ENCODE results near the gene VPS13D. TPM values are rescaled to one million over a fixed set of nuclear protein-coding genes. Genes with fewer than 3 reads are reported as not detected.

VPS13D gene
- total and polyA plus RNA-seq, 5 experiments from 2014 or later: 5.3 to 64.9 (median 7.5) TPM

DNA sequence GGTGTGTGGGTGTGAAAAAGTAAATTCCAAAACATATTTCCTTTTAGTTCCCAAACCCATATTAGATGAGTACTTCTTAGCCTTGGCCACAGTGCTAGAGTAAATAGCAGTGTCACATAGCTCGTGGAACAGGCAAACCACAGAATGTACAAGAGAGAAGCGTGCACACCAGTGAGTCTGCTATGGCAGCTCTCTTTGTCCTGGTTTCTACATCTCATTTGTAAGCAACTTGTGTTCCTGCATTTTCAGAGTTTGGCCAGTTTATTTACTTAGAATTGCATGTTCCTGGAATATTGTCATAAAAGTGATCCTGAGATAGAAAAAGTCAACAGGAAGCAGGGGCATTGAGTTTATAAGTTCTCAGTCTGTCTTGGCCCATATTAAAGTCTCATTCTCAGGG, 246.1 kb downstream of the VPS13D start:
- H3K27ac Mint-ChIP-seq: peak overlapping the region in 9 of 10 donors; percentile 71 to 97 (median 95)
- ATAC-seq: peak; percentile 26 to 30
- no peaks in the 10 kb centered on the region for H3K27me3 Mint-ChIP-seq
- H3K9me3 Mint-ChIP-seq: no peaks in the 10 kb centered on the region
- peaks cover 55 to 100% (median 99%) of the 10 kb centered on the region in 4 donors for H3K4me1 Mint-ChIP-seq
- H3K4me3 Mint-ChIP-seq: peak overlapping the region in 9 of 10 donors; percentile 12 to 56 (median 43)
- peak in 1 of 10 donors; percentile 29 for DNase-seq
- POLR2A ChIA-PET: interaction anchor here (0.6 to 14.4 kb wide), 7 partner anchors 12 to 142 kb away, joined by 3 to 211 read pairs (median 5); partner anchors contain the start of gene DHRS3
- no peaks in the 10 kb centered on the region for H3K36me3 Mint-ChIP-seq

DNA sequence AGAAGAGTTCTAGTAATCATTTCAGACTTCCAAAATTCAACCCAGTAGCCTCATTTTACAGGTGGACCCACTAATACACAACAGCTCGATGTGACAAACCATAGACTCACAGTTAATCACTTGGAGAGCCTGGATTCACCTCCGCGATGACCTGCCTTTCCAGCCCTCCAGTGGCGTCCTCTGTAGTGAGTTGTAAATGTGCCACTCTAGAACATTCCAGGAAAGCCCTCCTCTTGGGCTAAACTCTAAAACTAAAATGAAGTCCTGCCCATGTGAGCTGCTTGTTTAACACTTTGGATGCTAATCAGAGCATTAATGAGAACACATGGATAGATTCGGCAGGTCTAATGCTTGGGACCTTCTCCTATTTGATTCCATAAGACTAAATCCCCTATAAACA, 247.5 kb downstream of the VPS13D start:
- peak overlapping the region in 6 of 10 donors; percentile 2 to 85 (median 53) for H3K4me3 Mint-ChIP-seq
- no peak for ATAC-seq
- H3K27me3 Mint-ChIP-seq: no peaks in the 10 kb centered on the region
- H3K27ac Mint-ChIP-seq: peak overlapping the region; percentile 19 to 97 (median 94)
- no peaks in the 10 kb centered on the region for H3K36me3 Mint-ChIP-seq
- H3K9me3 Mint-ChIP-seq: no peaks in the 10 kb centered on the region
- POLR2A ChIA-PET: interaction anchor here (1.1 to 14.4 kb wide), 6 partner anchors 11 to 141 kb away, joined by 3 to 211 read pairs (median 4); partner anchors contain the start of gene DHRS3
- H3K4me1 Mint-ChIP-seq: peaks cover 50 to 100% (median 99%) of the 10 kb centered on the region in 4 donors
- no peak for DNase-seq

DNA sequence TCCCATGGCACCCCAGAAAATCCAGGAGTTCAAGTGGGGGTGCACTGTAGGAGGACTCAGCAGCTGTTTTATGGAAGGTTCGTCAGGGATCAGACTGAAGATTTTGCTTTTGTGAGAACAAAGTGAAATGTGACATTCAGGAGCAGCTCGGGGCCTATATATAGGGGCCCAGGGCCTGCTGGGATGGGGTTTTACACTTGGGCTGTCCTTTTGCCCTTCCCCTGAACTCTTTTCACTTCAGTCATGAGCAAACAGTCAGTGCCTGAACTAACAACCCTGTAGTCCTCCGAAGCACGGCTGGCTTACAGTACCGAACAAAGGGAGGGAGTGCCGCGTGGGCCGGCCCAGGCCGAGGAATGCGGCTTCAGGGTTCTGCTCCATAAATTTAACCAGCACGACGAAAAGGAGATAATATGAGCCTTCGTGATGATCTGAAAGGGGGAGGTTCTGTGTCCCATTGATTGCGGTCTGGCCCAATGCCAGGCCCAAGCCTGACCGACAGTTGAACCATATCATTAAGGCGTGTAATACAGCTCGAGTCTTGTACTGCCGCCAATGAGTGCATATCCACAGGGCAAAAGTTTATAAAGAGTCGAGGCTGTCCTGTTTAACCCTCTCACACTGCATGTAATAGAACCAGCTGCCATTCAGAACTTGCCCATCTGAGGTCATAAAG, 248.2 kb downstream of the VPS13D start:
- Mint-ChIP-seq H3K36me3 (no peaks in the 10 kb centered on the region), H3K27ac (peak overlapping the region; percentile 92 to 97 (median 95)), H3K4me3 (peak overlapping the region; percentile 60 to 85 (median 80)), H3K9me3 (no peaks in the 10 kb centered on the region), H3K4me1 (peaks cover 43 to 95% (median 93%) of the 10 kb centered on the region in 4 donors), H3K27me3 (no peaks in the 10 kb centered on the region)
- peak; percentile 27 to 36 for ATAC-seq
- POLR2A ChIA-PET: interaction anchor here (0.7 to 14.4 kb wide), 11 partner anchors 10 to 141 kb away, joined by 3 to 211 read pairs (median 4); partner anchors contain the start of gene DHRS3
- peak in 6 of 10 donors; percentile 10 to 66 (median 25) for DNase-seq

DNA sequence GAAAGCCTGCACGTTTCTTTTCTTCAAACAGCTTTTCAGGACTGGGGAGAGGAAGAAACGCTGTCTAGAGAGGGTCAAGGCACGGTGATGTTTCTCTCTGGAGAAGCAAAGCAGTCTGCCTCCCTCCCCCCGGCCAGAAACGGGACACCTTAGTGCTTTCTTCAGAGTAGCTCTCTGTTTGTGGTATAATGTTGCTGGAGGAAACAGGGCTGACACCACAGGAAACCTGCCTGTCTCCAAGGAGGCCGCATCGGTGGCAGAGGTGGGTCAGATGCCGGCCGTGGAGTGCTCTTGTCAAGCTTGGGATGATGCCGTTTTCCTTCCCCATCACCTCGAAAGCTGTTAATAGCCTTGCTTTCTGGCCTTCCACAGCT, 248.8 kb downstream of the VPS13D start:
- peak overlapping the region; percentile 92 to 97 (median 95) for H3K27ac Mint-ChIP-seq
- H3K27me3 Mint-ChIP-seq: no peaks in the 10 kb centered on the region
- H3K36me3 Mint-ChIP-seq: no peaks in the 10 kb centered on the region
- peaks cover 40 to 90% (median 88%) of the 10 kb centered on the region in 4 donors for H3K4me1 Mint-ChIP-seq
- POLR2A ChIA-PET: interaction anchor here (0.6 to 14.4 kb wide), 10 partner anchors 11 to 140 kb away, joined by 3 to 211 read pairs (median 4); partner anchors contain the start of gene DHRS3
- peak; percentile 16 to 69 (median 41) for DNase-seq
- peak; percentile 74 to 79 for ATAC-seq
- peak overlapping the region; percentile 60 to 85 (median 80) for H3K4me3 Mint-ChIP-seq
- H3K9me3 Mint-ChIP-seq: no peaks in the 10 kb centered on the region

DNA sequence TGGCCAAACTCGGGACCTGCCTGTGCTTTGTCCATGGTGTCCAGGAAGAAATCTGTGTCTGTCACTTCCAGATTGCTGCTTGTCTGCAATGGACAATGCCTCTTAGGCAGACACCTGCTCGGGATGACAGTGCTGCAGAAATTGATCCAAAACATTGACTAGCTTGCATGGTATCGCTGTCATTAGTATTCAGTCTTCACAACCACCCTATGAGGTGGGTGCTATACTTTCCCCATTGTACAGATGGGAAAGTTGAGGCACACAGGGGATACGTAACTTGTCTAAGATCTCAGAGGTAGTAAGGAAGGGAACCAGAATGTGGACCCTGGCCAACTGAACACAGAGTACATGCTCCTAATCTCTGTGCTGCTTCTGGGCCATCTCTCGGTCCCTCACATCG, 249.5 kb downstream of the VPS13D start:
- ATAC-seq: no peak
- peak overlapping the region in 9 of 10 donors; percentile 36 to 85 (median 82) for H3K4me3 Mint-ChIP-seq
- H3K9me3 Mint-ChIP-seq: no peaks in the 10 kb centered on the region
- no peak for DNase-seq
- peaks cover 42 to 83% (median 81%) of the 10 kb centered on the region in 4 donors for H3K4me1 Mint-ChIP-seq
- POLR2A ChIA-PET: interaction anchor here (0.6 to 14.4 kb wide), 4 partner anchors 16 to 430 kb away, joined by 3 to 211 read pairs (median 22); no protein-coding TSS in a partner anchor
- peak overlapping the region; percentile 92 to 97 (median 95) for H3K27ac Mint-ChIP-seq
- peaks cover 2 to 4% (median 3%) of the 10 kb centered on the region in 3 donors for H3K36me3 Mint-ChIP-seq
- no peaks in the 10 kb centered on the region for H3K27me3 Mint-ChIP-seq

DNA sequence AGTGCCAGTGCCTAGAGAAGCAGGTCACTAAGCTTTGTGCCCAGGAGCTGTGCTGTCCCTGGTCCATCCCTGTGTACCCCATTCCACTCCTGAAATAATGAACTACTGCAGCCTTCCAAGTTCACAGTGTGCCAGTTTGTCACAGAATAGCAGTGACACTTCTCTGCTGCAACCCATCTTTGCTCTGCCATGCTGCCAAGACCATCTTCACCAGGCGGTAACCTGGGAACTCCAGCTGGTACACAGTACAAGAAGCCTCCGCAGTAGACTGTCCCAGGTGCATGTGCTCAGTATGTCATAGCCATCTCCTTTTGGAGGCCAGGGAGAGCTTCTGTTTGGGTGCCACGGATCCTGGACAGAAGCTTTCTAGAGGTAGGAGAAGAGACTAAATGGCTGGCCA, 250.2 kb downstream of the VPS13D start:
- POLR2A ChIA-PET: interaction anchor here (0.6 to 14.4 kb wide), 5 partner anchors 27 to 431 kb away, joined by 3 to 211 read pairs (median 7); partner anchors contain the start of gene DHRS3

DNA sequence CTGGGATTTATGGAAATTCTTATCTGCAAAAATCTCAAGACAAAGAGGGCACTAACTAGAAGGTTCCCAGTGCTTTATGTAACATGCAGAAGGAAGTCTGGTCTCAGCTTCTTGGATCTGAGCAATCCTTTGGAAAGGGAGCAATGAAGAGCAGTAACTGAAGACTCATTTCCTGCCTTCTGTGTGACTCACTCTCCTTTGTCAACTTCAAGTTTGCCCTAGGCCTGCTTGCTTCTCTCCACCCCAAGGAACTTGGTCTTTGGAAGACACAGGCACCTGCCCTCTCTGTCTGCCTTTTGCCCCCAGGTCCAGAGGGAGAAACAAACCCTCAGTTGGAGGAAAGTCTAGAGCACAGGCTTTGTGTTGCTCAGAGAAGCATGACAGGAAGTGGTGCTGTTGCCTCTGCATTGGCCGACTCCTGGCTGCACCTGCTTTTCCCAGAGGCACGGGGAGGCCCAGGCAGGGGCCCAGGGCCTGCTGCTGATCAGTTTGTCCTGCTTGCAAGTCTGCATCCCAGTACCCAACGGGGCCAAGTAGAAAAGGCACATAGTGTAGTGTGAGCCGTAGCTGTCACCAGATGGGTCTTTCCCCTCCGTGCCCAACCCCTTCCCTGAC, 251.0 kb downstream of the VPS13D start:
- no peaks in the 10 kb centered on the region for H3K27me3 Mint-ChIP-seq
- POLR2A ChIA-PET: interaction anchor here (1.0 to 14.4 kb wide), 5 partner anchors 8 to 137 kb away, joined by 3 to 211 read pairs (median 10); partner anchors contain the start of gene DHRS3
- no peaks in the 10 kb centered on the region for H3K9me3 Mint-ChIP-seq
- H3K36me3 Mint-ChIP-seq: peaks cover 5 to 10% (median 7%) of the 10 kb centered on the region in 3 donors
- peak overlapping the region in 9 of 10 donors; percentile 8 to 77 (median 46) for H3K4me3 Mint-ChIP-seq
- peak in 1 of 10 donors; percentile 31 for DNase-seq
- H3K4me1 Mint-ChIP-seq: peaks cover 45 to 75% (median 67%) of the 10 kb centered on the region in 4 donors
- H3K27ac Mint-ChIP-seq: peak overlapping the region; percentile 78 to 97 (median 92)
- ATAC-seq: peak; percentile 34 to 51

More for the DNA sequence above, 250.2 kb downstream of the VPS13D start:
- no peak for ATAC-seq
- H3K4me1 Mint-ChIP-seq: peaks cover 45 to 78% (median 75%) of the 10 kb centered on the region in 4 donors
- DNase-seq: no peak
- H3K36me3 Mint-ChIP-seq: peaks cover 4 to 5% (median 5%) of the 10 kb centered on the region in 3 donors
- H3K27me3 Mint-ChIP-seq: no peaks in the 10 kb centered on the region
- H3K9me3 Mint-ChIP-seq: no peaks in the 10 kb centered on the region
- H3K27ac Mint-ChIP-seq: peak overlapping the region; percentile 78 to 97 (median 95)
- H3K4me3 Mint-ChIP-seq: peak overlapping the region in 6 of 10 donors; percentile 6 to 63 (median 28)

DNA sequence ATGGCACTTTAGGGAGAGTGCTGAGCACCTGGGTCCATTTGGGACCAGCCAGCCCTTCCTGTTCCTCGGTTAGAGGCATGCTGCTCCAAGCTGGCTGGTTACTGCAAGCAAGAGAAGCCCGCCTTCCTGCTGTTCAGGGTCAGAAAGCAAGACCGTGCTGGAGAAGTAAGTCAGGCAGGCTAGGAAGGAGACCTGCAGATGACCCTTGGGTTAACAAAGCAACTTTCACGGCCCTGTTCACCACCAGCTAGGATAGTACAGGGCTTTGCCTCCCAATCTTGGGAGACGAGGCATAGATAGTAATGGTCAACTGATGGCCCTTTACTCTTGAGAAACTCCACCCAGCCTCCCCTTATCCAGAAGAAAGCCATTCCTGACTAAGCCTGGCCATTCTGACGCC, 252.1 kb downstream of the VPS13D start:
- no peak for ATAC-seq
- H3K4me3 Mint-ChIP-seq: no peak overlapping the region
- peaks cover 37 to 71% (median 60%) of the 10 kb centered on the region in 4 donors for H3K4me1 Mint-ChIP-seq
- H3K36me3 Mint-ChIP-seq: peaks cover 5 to 15% (median 11%) of the 10 kb centered on the region in 3 donors
- DNase-seq: no peak
- POLR2A ChIA-PET: interaction anchor here (0.6 to 14.4 kb wide), 4 partner anchors 10 to 136 kb away, joined by 3 to 211 read pairs (median 6); partner anchors contain the start of gene DHRS3
- H3K27me3 Mint-ChIP-seq: no peaks in the 10 kb centered on the region
- H3K27ac Mint-ChIP-seq: peak overlapping the region in 6 of 10 donors; percentile 12 to 97 (median 87)
- no peaks in the 10 kb centered on the region for H3K9me3 Mint-ChIP-seq

DNA sequence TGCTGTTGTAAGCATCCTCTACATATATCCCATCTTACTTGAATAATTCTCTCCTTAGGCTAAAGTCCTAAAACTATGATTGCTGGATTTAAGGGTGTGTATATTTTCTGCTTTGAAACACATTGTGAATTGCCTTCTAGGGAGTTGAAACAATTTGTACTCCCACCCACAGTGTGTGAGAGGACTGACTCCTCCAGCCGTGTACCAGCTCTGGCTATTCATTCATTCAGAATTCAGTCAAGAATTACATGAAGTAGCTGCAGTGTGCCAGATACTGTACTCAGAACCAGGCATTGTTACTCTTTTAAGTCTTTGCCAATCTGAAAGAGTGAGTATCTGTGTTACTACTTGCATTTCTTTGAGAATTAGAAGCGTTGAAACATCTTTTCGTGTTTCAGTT, 253.2 kb downstream of the VPS13D start:
- H3K9me3 Mint-ChIP-seq: no peaks in the 10 kb centered on the region
- no peak for DNase-seq
- H3K27ac Mint-ChIP-seq: no peak overlapping the region
- H3K4me1 Mint-ChIP-seq: peaks cover 33 to 65% (median 50%) of the 10 kb centered on the region in 4 donors
- POLR2A ChIA-PET: no interaction called here
- no peak overlapping the region for H3K4me3 Mint-ChIP-seq
- H3K36me3 Mint-ChIP-seq: peaks cover 5 to 20% (median 11%) of the 10 kb centered on the region in 3 donors
- ATAC-seq: no peak
- no peaks in the 10 kb centered on the region for H3K27me3 Mint-ChIP-seq

DNA sequence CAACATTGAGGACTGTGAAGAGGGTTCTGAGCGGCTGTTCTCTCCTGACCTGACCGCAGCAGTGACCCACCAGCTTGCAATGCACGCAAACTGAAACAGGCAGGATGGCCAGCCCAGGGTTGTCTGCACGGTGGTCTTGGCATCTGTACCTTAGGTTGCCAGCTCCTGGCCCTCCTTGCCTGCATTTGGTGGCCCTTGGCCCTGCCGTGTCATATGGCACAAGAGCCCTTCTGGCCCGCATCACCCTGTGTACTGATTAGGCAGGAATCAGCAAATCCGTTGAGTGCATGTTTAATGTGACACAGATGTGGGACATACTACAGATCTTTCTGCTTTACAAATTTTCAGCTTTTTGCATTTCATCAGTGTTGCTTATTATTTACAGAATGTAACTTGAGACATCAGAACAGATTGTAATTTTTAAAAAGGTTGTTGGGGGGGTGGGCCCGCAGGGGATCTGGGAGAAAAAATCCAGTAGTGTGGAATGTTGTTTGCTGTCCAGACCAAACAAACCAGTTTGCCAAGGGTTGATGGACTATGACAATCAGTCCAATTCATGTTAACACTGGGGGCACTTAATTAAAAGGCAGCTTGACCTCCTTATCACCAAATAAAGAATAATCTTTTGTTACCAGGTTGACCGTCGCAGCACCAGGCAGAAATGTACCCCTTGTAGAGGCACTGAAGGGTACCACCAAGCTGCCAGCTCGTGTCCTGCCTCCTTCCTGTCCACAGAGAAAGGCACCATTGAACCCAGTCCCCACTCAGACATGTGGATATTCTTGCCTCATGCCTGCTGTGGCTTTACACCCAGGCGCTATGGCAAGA, 255.6 kb downstream of the VPS13D start:
- Mint-ChIP-seq H3K27me3 (no peaks in the 10 kb centered on the region), H3K4me3 (no peak overlapping the region), H3K27ac (peak overlapping the region in 3 of 10 donors; percentile 10 to 21 (median 19)), H3K4me1 (peaks cover 16 to 41% (median 26%) of the 10 kb centered on the region in 4 donors), H3K9me3 (no peaks in the 10 kb centered on the region), H3K36me3 (peaks cover 5 to 26% (median 14%) of the 10 kb centered on the region in 3 donors)
- POLR2A ChIA-PET: interaction anchor here (0.5 kb wide), 1 partner anchor 132 kb away, joined by 8 read pairs; no protein-coding TSS in a partner anchor
- ATAC-seq: no peak
- no peak for DNase-seq

DNA sequence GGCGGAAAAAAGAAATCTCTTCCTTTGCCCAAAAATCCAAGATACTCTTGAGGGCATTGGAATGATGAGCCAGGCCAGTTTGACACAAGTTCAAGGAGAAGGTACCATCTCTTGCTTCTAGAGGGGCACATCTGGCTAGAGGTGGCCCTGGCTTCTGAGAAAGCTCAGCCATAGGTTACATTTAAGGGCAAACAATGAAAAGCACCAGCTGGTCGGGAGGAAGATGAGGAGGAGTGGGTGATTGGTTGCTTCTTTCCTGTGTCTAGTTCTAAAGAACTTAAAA, 256.2 kb downstream of the VPS13D start:
- DNase-seq (no peak), ATAC-seq (no peak)
- H3K4me3 Mint-ChIP-seq: no peak overlapping the region
- peak overlapping the region in 4 of 10 donors; percentile 10 to 51 (median 20) for H3K27ac Mint-ChIP-seq
- peaks cover 5 to 27% (median 19%) of the 10 kb centered on the region in 3 donors for H3K36me3 Mint-ChIP-seq
- no peaks in the 10 kb centered on the region for H3K9me3 Mint-ChIP-seq
- POLR2A ChIA-PET: no interaction called here
- H3K27me3 Mint-ChIP-seq: no peaks in the 10 kb centered on the region
- peaks cover 14 to 35% (median 20%) of the 10 kb centered on the region in 4 donors for H3K4me1 Mint-ChIP-seq
